GM23248 (cell line): ENCODE measurements around the gene SIRPD. TPM values are rescaled to one million over a fixed set of nuclear protein-coding genes. Genes with fewer than 3 reads are reported as not detected.

Experiments used
- DNase-seq: peaks from one replicate; pipeline ENCODE4 v3.0.0-alpha.2; 2015
- H2AFZ ChIP-seq: fragments of 200-600 bp; sonication (generic); 2 replicates; pipeline ENCODE4 v1.6.1; 2016; ENCODE audit warnings: antibody characterized with exemption
- H3F3A ChIP-seq: fragments of 200-600 bp; sonication (generic); 2 replicates; pipeline ENCODE4 v1.6.1; 2016; ENCODE audit warnings: mild to moderate bottlenecking, antibody characterized with exemption, mixed run types; ENCODE audit not compliant: insufficient read depth
- H3K27ac ChIP-seq: fragments of 200-600 bp; sonication (generic); 2 replicates; pipeline ENCODE4 v1.5.1; 2016; ENCODE audit warnings: mild to moderate bottlenecking
- H3K27me3 ChIP-seq: fragments of 200-600 bp; sonication (generic); replicated peaks from 2 replicates; pipeline ENCODE4 v1.6.1; 2016; ENCODE audit warnings: mild to moderate bottlenecking; ENCODE audit not compliant: insufficient read depth
- H3K36me3 ChIP-seq: fragments of 200-600 bp; sonication (generic); 2 replicates; pipeline ENCODE4 v1.6.1; 2016; ENCODE audit warnings: low read depth, mild to moderate bottlenecking
- H3K4me1 ChIP-seq: fragments of 200-600 bp; sonication (generic); 2 replicates; pipeline ENCODE4 v1.6.1; 2016; ENCODE audit warnings: mild to moderate bottlenecking; ENCODE audit not compliant: insufficient read depth
- H3K4me2 ChIP-seq: fragments of 200-600 bp; sonication (generic); one replicate; pipeline ENCODE4 v1.6.1; 2016; ENCODE audit warnings: mild to moderate bottlenecking; ENCODE audit not compliant: unreplicated experiment
- H3K4me3 ChIP-seq: fragments of 200-600 bp; sonication (generic); 2 replicates; pipeline ENCODE4 v1.5.1; 2016; ENCODE audit warnings: mild to moderate bottlenecking
- H3K79me2 ChIP-seq: fragments of 200-600 bp; sonication (generic); 2 replicates; pipeline ENCODE4 v1.6.1; 2016; ENCODE audit warnings: mild to moderate bottlenecking; ENCODE audit not compliant: insufficient read depth
- H3K9ac ChIP-seq: fragments of 200-600 bp; sonication (generic); 2 replicates; pipeline ENCODE4 v1.6.1; 2016; ENCODE audit warnings: mild to moderate bottlenecking
- H3K9me2 ChIP-seq: fragments of 200-600 bp; sonication (generic); 2 replicates; pipeline ENCODE4 v1.6.1; 2016; ENCODE audit warnings: mixed run types, mild to moderate bottlenecking, moderate library complexity; ENCODE audit not compliant: insufficient read depth
- H3K9me3 ChIP-seq: fragments of 200-600 bp; sonication (generic); one replicate; pipeline ENCODE4 v1.6.1; 2017; ENCODE audit warnings: low read depth
- H4K20me1 ChIP-seq: fragments of 200-600 bp; sonication (generic); 2 replicates; pipeline ENCODE4 v1.6.0; 2016; ENCODE audit not compliant: insufficient read depth
- EZH2 ChIP-seq: fragments of 200-600 bp; sonication (generic); IDR thresholded peaks from 2 replicates; pipeline ENCODE4 v1.6.1; 2018; ENCODE audit warnings: antibody characterized with exemption, mild to moderate bottlenecking; ENCODE audit not compliant: insufficient read depth, poor library complexity, severe bottlenecking
- EZH2phosphoT487 ChIP-seq: fragments of 200-600 bp; sonication (generic); IDR thresholded peaks from 2 replicates; pipeline ENCODE4 v1.6.1; 2018; ENCODE audit warnings: antibody characterized with exemption, moderate library complexity, mild to moderate bottlenecking, low read depth; ENCODE audit not compliant: insufficient read depth
- WGBS, 2 experiments: methylation state at CpG; one replicate each; pipeline ENCODE4 v1.1.6; 2015 to 2017; ENCODE audit warnings: low lambda C conversion rate in 2 of 2, low coverage in 1 of 2; ENCODE audit errors: missing lambda C conversion rate in 2 of 2; 5-methylcytosine and 5-hydroxymethylcytosine counted together
- in situ Hi-C: fragments of 300-500 bp; cut with MboI; formaldehyde crosslinking; loops from 2 replicates; pipeline ENCODE4 v1.15.0; 2020
- polyA plus RNA-seq: library from polyadenylated mRNA; unstranded; fragments of >200 nt; fragmentation: Nextera tagmentation; extraction: Ambion mirVana; gene quantifications from 2 replicates; pipeline ENCODE4 v1.2.1, GENCODE V29; 2016
- total RNA-seq: library from RNA; depleted of rRNA; stranded (reverse); fragments of >200 nt; shearing (Covaris generic); gene quantifications from 2 replicates; pipeline ENCODE4 v1.2.3, GENCODE V29; 2014

The SIRPD gene
- total and polyA plus RNA-seq, 2 experiments from 2014 or later = not detected

DNA sequence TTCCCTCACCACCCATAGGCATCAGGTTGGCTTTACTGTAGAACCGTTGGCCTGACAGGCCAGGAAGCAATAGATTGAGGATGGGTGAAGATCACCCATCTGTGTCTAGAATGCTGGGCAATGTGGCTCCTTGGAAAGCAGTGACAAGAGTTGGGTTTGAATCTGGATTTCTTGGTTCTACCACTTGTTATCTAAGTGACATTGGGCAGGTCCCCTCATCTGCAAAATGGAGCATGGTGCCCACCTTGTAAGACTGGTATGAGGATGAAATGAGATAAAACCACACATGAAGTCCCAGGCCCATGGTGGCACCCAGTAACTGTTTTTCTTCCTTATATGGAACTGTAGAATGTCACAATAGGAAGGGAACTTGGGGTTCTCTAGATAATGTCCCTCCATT is 43.7 kb downstream of the SIRPD start:
- H3K27ac ChIP-seq = no peak overlapping the region
- H3K79me2 ChIP-seq = no peaks in the 10 kb centered on the region
- TF ChIP-seq EZH2phosphoT487 (no peak), EZH2 (no peak)
- H2AFZ ChIP-seq = no peak overlapping the region
- H3K9me2 ChIP-seq = no peaks in the 10 kb centered on the region
- H4K20me1 ChIP-seq = no peaks in the 10 kb centered on the region
- H3K9me3 ChIP-seq = no peaks in the 10 kb centered on the region
- no peaks in the 10 kb centered on the region for H3F3A ChIP-seq
- no peak for DNase-seq
- H3K36me3 ChIP-seq = no peaks in the 10 kb centered on the region
- no peak overlapping the region for H3K9ac ChIP-seq
- 4 to 6% methylated on average over 1 of the region's 1 CpG for WGBS, 2 experiments
- H3K4me1 ChIP-seq = no peaks in the 10 kb centered on the region; the same call in 1 of the 2 replicates
- in situ Hi-C loops = no loop called here
- H3K4me2 ChIP-seq = no peak overlapping the region
- peaks cover 32% of the 10 kb centered on the region for H3K27me3 ChIP-seq
- no peak overlapping the region for H3K4me3 ChIP-seq

DNA sequence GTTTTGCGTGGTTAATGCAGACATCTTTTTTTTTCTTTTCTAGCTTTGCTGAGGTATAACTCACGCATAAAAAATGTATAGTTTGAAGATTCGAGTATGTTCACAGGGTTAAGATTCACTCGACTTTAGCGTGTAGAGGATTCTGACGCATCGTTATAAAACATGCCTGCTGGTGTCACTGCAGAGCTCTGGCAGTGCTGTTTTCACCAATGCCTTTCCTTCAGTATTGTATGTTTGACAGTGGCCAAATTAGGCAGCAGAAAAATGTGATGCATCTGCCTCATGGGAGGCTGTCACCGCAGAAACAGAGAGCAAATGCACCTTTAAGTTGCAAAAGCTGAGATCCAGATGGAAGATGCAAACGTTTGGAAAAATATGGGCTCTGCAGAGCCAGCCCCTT is 48.3 kb downstream of the SIRPD start:
- Histone ChIP-seq H3K4me3 (no peak overlapping the region), H3K4me2 (no peak overlapping the region), H3K36me3 (no peaks in the 10 kb centered on the region), H3K9me3 (no peaks in the 10 kb centered on the region), H4K20me1 (no peaks in the 10 kb centered on the region), H3K27ac (no peak overlapping the region), H3K9ac (no peak overlapping the region), H3F3A (peaks cover 17% of the 10 kb centered on the region; the same call in 1 of the 2 replicates), H2AFZ (no peak overlapping the region), H3K4me1 (peaks cover 16% of the 10 kb centered on the region), H3K9me2 (no peaks in the 10 kb centered on the region), H3K27me3 (peaks cover 15% of the 10 kb centered on the region; the same call in 1 of the 2 replicates), H3K79me2 (no peaks in the 10 kb centered on the region)
- in situ Hi-C loops = no loop called here
- TF ChIP-seq EZH2phosphoT487 = no peak
- TF ChIP-seq EZH2 = no peak
- WGBS, 2 experiments = 13 to 20% methylated on average over 9 of the region's 9 CpGs
- DNase-seq = peak; percentile 85

DNA sequence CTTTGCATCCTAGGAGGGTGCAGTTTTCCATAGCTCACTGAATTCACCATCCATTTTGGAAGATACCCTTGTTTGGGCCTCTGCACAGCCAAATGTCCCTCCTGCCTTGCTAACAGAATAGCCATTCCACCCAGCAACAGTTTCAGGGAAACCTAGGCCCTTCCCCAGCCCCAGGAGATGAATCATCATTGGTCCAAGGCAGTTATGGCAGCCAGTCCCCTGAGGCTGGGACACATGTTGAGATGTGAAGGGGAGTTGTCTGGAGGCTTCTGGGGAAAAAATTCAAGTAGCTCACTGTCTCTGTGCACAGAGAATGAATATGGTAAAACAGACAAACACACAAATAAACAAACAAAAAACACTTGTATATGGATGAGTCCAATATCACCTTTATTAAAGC is 48.9 kb downstream of the SIRPD start:
- in situ Hi-C loops = no loop called here

DNA sequence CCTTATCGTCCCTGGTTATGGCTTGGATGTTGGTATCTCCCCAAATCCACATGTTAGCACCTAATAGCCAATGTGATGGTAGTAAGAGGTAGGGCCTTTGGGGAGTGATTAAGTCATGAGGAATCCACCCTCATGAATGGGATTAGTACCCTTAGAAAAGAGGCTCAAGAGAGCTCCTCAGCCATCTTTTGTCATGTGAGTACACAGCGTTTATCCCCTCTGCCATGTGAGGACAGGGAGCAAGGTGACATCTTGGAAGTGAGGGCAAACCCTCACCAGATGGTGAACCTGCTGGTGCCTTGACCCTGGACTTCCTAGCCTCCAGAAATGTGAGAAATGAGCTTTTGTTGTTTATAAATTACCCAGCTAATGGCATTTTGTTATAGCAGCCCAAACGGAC is 50.2 kb downstream of the SIRPD start:
- Histone ChIP-seq H3K36me3 (no peaks in the 10 kb centered on the region), H3K4me1 (peaks cover 16% of the 10 kb centered on the region), H3K27me3 (peaks cover 15% of the 10 kb centered on the region; the same call in 1 of the 2 replicates), H3K9me3 (no peaks in the 10 kb centered on the region), H3K27ac (no peak overlapping the region), H3K4me3 (no peak overlapping the region), H3K9ac (no peak overlapping the region), H3F3A (peaks cover 17% of the 10 kb centered on the region; the same call in 1 of the 2 replicates), H3K79me2 (no peaks in the 10 kb centered on the region), H3K4me2 (no peak overlapping the region), H3K9me2 (no peaks in the 10 kb centered on the region), H2AFZ (no peak overlapping the region), H4K20me1 (no peaks in the 10 kb centered on the region)
- 22 to 26% methylated on average over 3 of the region's 3 CpGs for WGBS, 2 experiments
- TF ChIP-seq EZH2phosphoT487 (no peak), EZH2 (no peak)
- DNase-seq = no peak
- in situ Hi-C loops = no loop called here

More for the DNA sequence above, 48.9 kb downstream of the SIRPD start:
- Histone ChIP-seq H3F3A (peaks cover 17% of the 10 kb centered on the region; the same call in 1 of the 2 replicates), H3K27me3 (peaks cover 15% of the 10 kb centered on the region; the same call in 1 of the 2 replicates), H3K4me2 (no peak overlapping the region), H4K20me1 (no peaks in the 10 kb centered on the region), H3K9me2 (no peaks in the 10 kb centered on the region), H2AFZ (no peak overlapping the region), H3K79me2 (no peaks in the 10 kb centered on the region), H3K27ac (no peak overlapping the region), H3K36me3 (no peaks in the 10 kb centered on the region), H3K4me3 (no peak overlapping the region), H3K4me1 (peaks cover 16% of the 10 kb centered on the region), H3K9me3 (no peaks in the 10 kb centered on the region), H3K9ac (no peak overlapping the region)
- TF ChIP-seq EZH2 (no peak), EZH2phosphoT487 (no peak)
- DNase-seq = peak; percentile 38
